Uterus (tissue), 2 donors: Measurements from ENCODE around the gene CPSF4.

Experiments used
- POLR2A ChIP-seq, 2 donors: fragments of 450-650 bp; IDR thresholded peaks; one replicate each; pipeline ENCODE4 v1.6.1; 2016; ENCODE audit warnings: antibody characterized with exemption in 2 of 2, mild to moderate bottlenecking in 1 of 2, moderate library complexity in 1 of 2
- TF ChIP-seq, protein P1 (sequence below), 4 experiments: fragments of 200-600 bp in 2 of 4; fragments of 450-650 bp in 2 of 4; sonication (generic) in 2 of 4; IDR thresholded peaks; one replicate each; pipeline ENCODE4 v1.5.1; 2016 to 2019; ENCODE audit warnings: antibody characterized with exemption in 4 of 4, mild to moderate bottlenecking in 2 of 4, moderate library complexity in 1 of 4

DNA sequence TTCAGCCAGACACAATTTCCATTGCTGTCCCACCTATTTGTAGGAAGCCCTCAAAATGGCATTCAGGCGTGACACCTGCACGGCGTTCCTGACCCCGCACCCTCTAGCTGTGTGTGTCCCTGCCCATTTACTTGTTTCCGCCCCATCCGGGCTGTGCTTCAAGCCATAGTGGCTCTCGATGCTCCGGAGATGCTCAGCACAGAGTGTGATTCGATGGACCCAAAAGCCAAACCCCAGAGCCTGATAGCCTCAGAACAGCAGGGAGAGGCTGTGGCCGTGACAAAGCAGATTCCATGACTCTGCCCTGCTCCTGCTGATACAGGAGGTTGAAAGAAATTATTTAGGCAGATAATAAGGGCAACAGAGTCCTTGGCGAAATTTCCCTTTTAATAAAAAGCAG, 16.6 kb upstream of the CPSF4 start:
- TF ChIP-seq, protein P1, sequence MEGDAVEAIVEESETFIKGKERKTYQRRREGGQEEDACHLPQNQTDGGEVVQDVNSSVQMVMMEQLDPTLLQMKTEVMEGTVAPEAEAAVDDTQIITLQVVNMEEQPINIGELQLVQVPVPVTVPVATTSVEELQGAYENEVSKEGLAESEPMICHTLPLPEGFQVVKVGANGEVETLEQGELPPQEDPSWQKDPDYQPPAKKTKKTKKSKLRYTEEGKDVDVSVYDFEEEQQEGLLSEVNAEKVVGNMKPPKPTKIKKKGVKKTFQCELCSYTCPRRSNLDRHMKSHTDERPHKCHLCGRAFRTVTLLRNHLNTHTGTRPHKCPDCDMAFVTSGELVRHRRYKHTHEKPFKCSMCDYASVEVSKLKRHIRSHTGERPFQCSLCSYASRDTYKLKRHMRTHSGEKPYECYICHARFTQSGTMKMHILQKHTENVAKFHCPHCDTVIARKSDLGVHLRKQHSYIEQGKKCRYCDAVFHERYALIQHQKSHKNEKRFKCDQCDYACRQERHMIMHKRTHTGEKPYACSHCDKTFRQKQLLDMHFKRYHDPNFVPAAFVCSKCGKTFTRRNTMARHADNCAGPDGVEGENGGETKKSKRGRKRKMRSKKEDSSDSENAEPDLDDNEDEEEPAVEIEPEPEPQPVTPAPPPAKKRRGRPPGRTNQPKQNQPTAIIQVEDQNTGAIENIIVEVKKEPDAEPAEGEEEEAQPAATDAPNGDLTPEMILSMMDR (IDR thresholded peaks at IDR 0.05): no peak
- TF ChIP-seq POLR2A (IDR thresholded peaks at IDR 0.05): no peak
